ENCODE results near the gene SETX. TPM values are rescaled to one million over a fixed set of nuclear protein-coding genes. Genes with fewer than 3 reads are reported as not detected.

Gene SETX
- polyA plus RNA-seq, 1 experiment: 15.3 TPM

DNA sequence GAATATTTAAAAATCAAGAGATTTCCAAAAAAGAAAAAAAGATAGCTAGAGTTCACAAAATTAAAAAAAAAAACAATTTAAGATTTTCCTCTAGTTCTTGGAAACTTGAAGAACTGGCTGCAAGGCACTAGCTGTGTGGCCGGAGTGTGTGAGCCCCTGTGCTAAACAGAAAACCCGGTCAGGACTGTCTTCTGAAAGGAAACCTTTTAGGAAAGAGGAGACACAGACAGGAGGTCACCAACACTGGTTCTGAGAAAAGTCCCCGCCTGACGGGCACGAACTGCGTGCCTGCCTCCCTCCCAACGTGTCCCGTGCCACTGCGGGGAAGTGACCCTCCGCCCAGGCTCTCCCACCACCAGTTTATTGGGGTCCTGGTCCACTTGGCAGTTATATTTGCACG, 36.7 kb upstream of the SETX start:
- H3K27me3 ChIP-seq (ENCODE audit: control insufficient read depth, insufficient read depth, low read length): no peaks in the 10 kb centered on the region
- ChIA-PET CTCF (interaction anchor here (0.6 kb wide), 1 partner anchor 12 kb away, joined by 3 read pairs; no protein-coding TSS in a partner anchor), POLR2A (no interaction called here)
- no peak for DNase-seq (ENCODE audit: low read depth)
- H3K36me3 ChIP-seq (ENCODE audit: control insufficient read depth, insufficient read depth, low read length): peaks cover 26% of the 10 kb centered on the region
- TF ChIP-seq, protein P1, sequence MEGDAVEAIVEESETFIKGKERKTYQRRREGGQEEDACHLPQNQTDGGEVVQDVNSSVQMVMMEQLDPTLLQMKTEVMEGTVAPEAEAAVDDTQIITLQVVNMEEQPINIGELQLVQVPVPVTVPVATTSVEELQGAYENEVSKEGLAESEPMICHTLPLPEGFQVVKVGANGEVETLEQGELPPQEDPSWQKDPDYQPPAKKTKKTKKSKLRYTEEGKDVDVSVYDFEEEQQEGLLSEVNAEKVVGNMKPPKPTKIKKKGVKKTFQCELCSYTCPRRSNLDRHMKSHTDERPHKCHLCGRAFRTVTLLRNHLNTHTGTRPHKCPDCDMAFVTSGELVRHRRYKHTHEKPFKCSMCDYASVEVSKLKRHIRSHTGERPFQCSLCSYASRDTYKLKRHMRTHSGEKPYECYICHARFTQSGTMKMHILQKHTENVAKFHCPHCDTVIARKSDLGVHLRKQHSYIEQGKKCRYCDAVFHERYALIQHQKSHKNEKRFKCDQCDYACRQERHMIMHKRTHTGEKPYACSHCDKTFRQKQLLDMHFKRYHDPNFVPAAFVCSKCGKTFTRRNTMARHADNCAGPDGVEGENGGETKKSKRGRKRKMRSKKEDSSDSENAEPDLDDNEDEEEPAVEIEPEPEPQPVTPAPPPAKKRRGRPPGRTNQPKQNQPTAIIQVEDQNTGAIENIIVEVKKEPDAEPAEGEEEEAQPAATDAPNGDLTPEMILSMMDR (IDR thresholded peaks at IDR 0.05; ENCODE audit: insufficient read depth, low read depth, low read length): no peak
- H3K4me3 ChIP-seq (ENCODE audit: low read depth, low read length): no peak overlapping the region

DNA sequence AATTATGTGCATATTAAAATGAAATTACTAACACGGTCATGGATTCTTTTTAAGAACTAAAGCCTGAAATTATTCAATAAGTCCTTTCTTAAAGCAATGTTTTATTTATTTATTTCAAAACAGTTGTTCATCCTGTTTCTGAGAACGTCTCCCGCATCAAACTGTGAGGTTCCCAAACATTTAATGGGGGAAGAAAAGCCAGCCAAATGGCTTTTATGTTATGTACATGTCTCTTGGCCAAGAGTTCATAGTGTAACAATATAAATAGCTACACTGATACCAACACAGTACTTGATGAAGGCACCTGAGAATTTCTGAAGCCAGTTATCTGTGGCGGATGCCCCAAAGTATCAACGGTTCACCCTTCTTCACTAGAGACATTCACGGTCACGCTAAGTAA, 36.2 kb upstream of the SETX start:
- no peak for DNase-seq (ENCODE audit: low read depth)
- ChIA-PET POLR2A (no interaction called here), CTCF (no interaction called here)
- TF ChIP-seq, protein P1 (IDR thresholded peaks at IDR 0.05; ENCODE audit: insufficient read depth, low read depth, low read length): no peak
- Histone ChIP-seq H3K27me3 (ENCODE audit: control insufficient read depth, insufficient read depth, low read length) (no peaks in the 10 kb centered on the region), H3K4me3 (ENCODE audit: low read depth, low read length) (no peak overlapping the region), H3K36me3 (ENCODE audit: control insufficient read depth, insufficient read depth, low read length) (peaks cover 23% of the 10 kb centered on the region)

- ChIA-PET CTCF (no interaction called here), POLR2A (no interaction called here)
- H3K27me3 ChIP-seq (ENCODE audit: control insufficient read depth, insufficient read depth, low read length): no peaks in the 10 kb centered on the region
- no peak overlapping the region for H3K4me3 ChIP-seq (ENCODE audit: low read depth, low read length)
- DNase-seq (ENCODE audit: low read depth): no peak
- TF ChIP-seq, protein P1 (IDR thresholded peaks at IDR 0.05; ENCODE audit: insufficient read depth, low read depth, low read length): no peak
- H3K36me3 ChIP-seq (ENCODE audit: control insufficient read depth, insufficient read depth, low read length): peaks cover 20% of the 10 kb centered on the region
These were observed 32.3 kb upstream of the SETX start for GRCh38 chr9:132387133-132387532.

GRCh38 chr9:132384376-132384775, 29.6 kb upstream of the SETX start:
- Histone ChIP-seq H3K27me3 (ENCODE audit: control insufficient read depth, insufficient read depth, low read length) (no peaks in the 10 kb centered on the region), H3K4me3 (ENCODE audit: low read depth, low read length) (no peak overlapping the region), H3K36me3 (ENCODE audit: control insufficient read depth, insufficient read depth, low read length) (peaks cover 14% of the 10 kb centered on the region)
- TF ChIP-seq, protein P1 (IDR thresholded peaks at IDR 0.05; ENCODE audit: insufficient read depth, low read depth, low read length): no peak
- ChIA-PET CTCF (no interaction called here), POLR2A (no interaction called here)
- DNase-seq (ENCODE audit: low read depth): no peak

- Histone ChIP-seq H3K4me3 (ENCODE audit: low read depth, low read length) (no peak overlapping the region), H3K27me3 (ENCODE audit: control insufficient read depth, insufficient read depth, low read length) (no peaks in the 10 kb centered on the region), H3K36me3 (ENCODE audit: control insufficient read depth, insufficient read depth, low read length) (peaks cover 15% of the 10 kb centered on the region)
- ChIA-PET CTCF (interaction anchor here (0.6 kb wide), 1 partner anchor 533 kb away, joined by 3 read pairs; no protein-coding TSS in a partner anchor), POLR2A (no interaction called here)
- TF ChIP-seq, protein P1 (IDR thresholded peaks at IDR 0.05; ENCODE audit: insufficient read depth, low read depth, low read length): no peak
- no peak for DNase-seq (ENCODE audit: low read depth)
These were observed 28.7 kb upstream of the SETX start for GRCh38 chr9:132383462-132383883.
